SK-N-SH treated with all-trans-retinoic acid at 6 μM for 48 hours (cell line): Measurements from ENCODE around the gene GPC5.

Source experiments
- ARNTL ChIP-seq: fragments of 450-650 bp; formaldehyde crosslinking; IDR thresholded peaks from 2 replicates; pipeline ENCODE4 v1.5.0; 2020; ENCODE audit warnings: low read depth, mild to moderate bottlenecking, moderate library complexity, borderline replicate concordance
- BACH2 ChIP-seq: fragments of 250-450 bp; sonication (Bioruptor Pico); IDR thresholded peaks from 2 replicates; pipeline ENCODE4 v1.9.0; 2021; ENCODE audit warnings: mild to moderate bottlenecking, borderline replicate concordance
- CSDC2 ChIP-seq: fragments of 250-450 bp; sonication (Bioruptor Pico); IDR thresholded peaks from 2 replicates; pipeline ENCODE4 v1.5.0; 2020; ENCODE audit warnings: mild to moderate bottlenecking, moderate library complexity
- GLIS3 ChIP-seq: fragments of 250-450 bp; sonication (Bioruptor Pico); IDR thresholded peaks from 2 replicates; pipeline ENCODE4 v1.5.0; 2020; ENCODE audit warnings: mild to moderate bottlenecking, moderate library complexity
- OSR1 ChIP-seq: fragments of 250-450 bp; sonication (Bioruptor Pico); IDR thresholded peaks from 2 replicates; pipeline ENCODE4 v1.8.0; 2022; ENCODE audit warnings: moderate library complexity, mild to moderate bottlenecking, inconsistent platforms
- RARB ChIP-seq: fragments of 250-450 bp; sonication (Bioruptor Pico); IDR thresholded peaks from 2 replicates; pipeline ENCODE4 v1.8.0; 2021; ENCODE audit warnings: mild to moderate bottlenecking, moderate library complexity
- ZFP30 ChIP-seq: fragments of 450-650 bp; formaldehyde crosslinking; IDR thresholded peaks from 2 replicates; pipeline ENCODE4 v1.5.0; 2022; ENCODE audit warnings: mild to moderate bottlenecking, moderate library complexity
- ZNF565 ChIP-seq: fragments of 450-650 bp; formaldehyde crosslinking; conservative IDR thresholded peaks from 2 replicates; pipeline ENCODE4 v1.5.0; 2020; ENCODE audit warnings: low read depth, mild to moderate bottlenecking, moderate library complexity
- TF ChIP-seq, protein P1 (sequence below): fragments of 250-450 bp; sonication (Bioruptor Pico); IDR thresholded peaks from 2 replicates; pipeline ENCODE4 v1.8.0; 2020; ENCODE audit warnings: mild to moderate bottlenecking, moderate library complexity, borderline replicate concordance
- TF ChIP-seq, protein P2 (sequence below): fragments of 250-450 bp; sonication (Bioruptor Pico); IDR thresholded peaks from 2 replicates; pipeline ENCODE4 v1.5.0; 2020; ENCODE audit warnings: mild to moderate bottlenecking, moderate library complexity

DNA sequence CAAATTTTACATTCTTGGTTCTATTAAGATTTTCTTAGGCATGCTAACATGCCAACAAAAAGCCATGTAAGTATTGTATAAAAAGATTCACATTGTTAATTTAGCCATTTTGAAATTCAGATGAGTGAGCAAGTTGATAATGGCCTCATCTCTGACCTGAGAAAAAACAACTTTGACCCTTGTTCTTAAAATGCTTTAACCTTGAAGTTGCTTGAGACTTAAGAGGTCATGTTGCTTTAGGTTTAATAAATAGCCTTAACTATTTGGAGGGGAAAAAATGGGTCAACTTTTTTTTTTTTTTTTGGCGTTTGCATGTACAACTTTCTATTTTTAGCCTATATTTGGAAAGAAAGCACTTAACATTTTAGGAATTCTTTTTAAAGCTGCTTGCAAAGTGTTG, 44.9 kb upstream of the GPC5 start:
- TF ChIP-seq ARNTL (CRISPR knock-in tag) (no peak), OSR1 (CRISPR knock-in tag) (no peak), ZFP30 (CRISPR knock-in tag) (no peak), BACH2 (CRISPR knock-in tag) (no peak), RARB (no peak), CSDC2 (no peak), GLIS3 (CRISPR knock-in tag) (no peak), ZNF565 (CRISPR knock-in tag) (no peak)
- TF ChIP-seq, protein P1, sequence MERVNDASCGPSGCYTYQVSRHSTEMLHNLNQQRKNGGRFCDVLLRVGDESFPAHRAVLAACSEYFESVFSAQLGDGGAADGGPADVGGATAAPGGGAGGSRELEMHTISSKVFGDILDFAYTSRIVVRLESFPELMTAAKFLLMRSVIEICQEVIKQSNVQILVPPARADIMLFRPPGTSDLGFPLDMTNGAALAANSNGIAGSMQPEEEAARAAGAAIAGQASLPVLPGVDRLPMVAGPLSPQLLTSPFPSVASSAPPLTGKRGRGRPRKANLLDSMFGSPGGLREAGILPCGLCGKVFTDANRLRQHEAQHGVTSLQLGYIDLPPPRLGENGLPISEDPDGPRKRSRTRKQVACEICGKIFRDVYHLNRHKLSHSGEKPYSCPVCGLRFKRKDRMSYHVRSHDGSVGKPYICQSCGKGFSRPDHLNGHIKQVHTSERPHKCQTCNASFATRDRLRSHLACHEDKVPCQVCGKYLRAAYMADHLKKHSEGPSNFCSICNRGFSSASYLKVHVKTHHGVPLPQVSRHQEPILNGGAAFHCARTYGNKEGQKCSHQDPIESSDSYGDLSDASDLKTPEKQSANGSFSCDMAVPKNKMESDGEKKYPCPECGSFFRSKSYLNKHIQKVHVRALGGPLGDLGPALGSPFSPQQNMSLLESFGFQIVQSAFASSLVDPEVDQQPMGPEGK (CRISPR knock-in tag) = no peak
- TF ChIP-seq, protein P2, sequence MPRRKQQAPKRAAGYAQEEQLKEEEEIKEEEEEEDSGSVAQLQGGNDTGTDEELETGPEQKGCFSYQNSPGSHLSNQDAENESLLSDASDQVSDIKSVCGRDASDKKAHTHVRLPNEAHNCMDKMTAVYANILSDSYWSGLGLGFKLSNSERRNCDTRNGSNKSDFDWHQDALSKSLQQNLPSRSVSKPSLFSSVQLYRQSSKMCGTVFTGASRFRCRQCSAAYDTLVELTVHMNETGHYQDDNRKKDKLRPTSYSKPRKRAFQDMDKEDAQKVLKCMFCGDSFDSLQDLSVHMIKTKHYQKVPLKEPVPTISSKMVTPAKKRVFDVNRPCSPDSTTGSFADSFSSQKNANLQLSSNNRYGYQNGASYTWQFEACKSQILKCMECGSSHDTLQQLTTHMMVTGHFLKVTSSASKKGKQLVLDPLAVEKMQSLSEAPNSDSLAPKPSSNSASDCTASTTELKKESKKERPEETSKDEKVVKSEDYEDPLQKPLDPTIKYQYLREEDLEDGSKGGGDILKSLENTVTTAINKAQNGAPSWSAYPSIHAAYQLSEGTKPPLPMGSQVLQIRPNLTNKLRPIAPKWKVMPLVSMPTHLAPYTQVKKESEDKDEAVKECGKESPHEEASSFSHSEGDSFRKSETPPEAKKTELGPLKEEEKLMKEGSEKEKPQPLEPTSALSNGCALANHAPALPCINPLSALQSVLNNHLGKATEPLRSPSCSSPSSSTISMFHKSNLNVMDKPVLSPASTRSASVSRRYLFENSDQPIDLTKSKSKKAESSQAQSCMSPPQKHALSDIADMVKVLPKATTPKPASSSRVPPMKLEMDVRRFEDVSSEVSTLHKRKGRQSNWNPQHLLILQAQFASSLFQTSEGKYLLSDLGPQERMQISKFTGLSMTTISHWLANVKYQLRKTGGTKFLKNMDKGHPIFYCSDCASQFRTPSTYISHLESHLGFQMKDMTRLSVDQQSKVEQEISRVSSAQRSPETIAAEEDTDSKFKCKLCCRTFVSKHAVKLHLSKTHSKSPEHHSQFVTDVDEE = no peak
